Measurements from ENCODE around the gene CLINT1.
A peak's percentile ranks its signal among the peaks of the same experiment; 100 is the strongest.

GRCh38 chr5:157828944-157829639 lies 29.9 kb downstream of the CLINT1 start:
- TF ChIP-seq CTCF (IDR thresholded peaks at IDR 0.05) (peak; percentile 11; the same call in 2 of the 3 replicates), SMC3 (IDR thresholded peaks at IDR 0.05) (no peak), RFX5 (IDR thresholded peaks at IDR 0.05) (no peak)
- TF ChIP-seq, protein P1, sequence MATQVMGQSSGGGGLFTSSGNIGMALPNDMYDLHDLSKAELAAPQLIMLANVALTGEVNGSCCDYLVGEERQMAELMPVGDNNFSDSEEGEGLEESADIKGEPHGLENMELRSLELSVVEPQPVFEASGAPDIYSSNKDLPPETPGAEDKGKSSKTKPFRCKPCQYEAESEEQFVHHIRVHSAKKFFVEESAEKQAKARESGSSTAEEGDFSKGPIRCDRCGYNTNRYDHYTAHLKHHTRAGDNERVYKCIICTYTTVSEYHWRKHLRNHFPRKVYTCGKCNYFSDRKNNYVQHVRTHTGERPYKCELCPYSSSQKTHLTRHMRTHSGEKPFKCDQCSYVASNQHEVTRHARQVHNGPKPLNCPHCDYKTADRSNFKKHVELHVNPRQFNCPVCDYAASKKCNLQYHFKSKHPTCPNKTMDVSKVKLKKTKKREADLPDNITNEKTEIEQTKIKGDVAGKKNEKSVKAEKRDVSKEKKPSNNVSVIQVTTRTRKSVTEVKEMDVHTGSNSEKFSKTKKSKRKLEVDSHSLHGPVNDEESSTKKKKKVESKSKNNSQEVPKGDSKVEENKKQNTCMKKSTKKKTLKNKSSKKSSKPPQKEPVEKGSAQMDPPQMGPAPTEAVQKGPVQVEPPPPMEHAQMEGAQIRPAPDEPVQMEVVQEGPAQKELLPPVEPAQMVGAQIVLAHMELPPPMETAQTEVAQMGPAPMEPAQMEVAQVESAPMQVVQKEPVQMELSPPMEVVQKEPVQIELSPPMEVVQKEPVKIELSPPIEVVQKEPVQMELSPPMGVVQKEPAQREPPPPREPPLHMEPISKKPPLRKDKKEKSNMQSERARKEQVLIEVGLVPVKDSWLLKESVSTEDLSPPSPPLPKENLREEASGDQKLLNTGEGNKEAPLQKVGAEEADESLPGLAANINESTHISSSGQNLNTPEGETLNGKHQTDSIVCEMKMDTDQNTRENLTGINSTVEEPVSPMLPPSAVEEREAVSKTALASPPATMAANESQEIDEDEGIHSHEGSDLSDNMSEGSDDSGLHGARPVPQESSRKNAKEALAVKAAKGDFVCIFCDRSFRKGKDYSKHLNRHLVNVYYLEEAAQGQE (IDR thresholded peaks at IDR 0.05): no peak
